ENCODE data around the gene CCN6.

CCN6 gene

DNA sequence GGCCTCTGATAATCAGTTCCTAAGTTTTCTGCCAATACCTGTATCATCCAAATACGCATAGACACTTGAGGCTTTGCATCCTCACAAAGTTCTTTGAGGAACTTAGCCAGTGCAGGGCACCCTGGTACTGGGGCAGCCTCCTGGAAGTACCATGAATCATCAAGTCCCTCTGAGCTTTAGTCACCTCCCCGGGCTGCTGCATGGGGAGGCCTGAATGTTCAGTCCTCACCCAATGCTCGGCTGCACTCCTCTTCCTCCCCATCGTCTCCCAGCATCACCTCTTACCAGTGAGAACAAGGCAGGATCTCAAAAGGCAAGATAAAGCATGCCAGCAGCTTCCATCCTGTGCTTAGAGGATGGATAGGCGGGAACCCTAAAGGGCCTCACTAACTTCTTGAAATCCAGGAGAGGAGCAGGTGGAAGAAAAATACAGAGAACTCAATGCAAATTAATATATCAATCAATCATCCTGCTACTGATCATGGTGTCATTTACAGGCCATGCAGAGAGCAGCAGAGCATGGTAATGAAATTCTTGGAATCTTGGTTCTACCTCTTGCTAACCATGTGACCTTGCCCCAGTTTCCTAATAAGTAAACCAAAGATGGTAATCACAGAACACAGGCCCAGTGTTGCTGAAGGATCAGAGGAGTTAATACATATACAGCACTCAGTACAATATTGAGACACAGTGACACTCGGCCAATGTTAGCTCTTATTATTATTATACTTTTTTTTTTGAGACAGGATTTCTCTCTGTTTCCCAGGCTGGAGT, 4.7 kb upstream of the CCN6 start (continued):
- TF ChIP-seq, protein P1, sequence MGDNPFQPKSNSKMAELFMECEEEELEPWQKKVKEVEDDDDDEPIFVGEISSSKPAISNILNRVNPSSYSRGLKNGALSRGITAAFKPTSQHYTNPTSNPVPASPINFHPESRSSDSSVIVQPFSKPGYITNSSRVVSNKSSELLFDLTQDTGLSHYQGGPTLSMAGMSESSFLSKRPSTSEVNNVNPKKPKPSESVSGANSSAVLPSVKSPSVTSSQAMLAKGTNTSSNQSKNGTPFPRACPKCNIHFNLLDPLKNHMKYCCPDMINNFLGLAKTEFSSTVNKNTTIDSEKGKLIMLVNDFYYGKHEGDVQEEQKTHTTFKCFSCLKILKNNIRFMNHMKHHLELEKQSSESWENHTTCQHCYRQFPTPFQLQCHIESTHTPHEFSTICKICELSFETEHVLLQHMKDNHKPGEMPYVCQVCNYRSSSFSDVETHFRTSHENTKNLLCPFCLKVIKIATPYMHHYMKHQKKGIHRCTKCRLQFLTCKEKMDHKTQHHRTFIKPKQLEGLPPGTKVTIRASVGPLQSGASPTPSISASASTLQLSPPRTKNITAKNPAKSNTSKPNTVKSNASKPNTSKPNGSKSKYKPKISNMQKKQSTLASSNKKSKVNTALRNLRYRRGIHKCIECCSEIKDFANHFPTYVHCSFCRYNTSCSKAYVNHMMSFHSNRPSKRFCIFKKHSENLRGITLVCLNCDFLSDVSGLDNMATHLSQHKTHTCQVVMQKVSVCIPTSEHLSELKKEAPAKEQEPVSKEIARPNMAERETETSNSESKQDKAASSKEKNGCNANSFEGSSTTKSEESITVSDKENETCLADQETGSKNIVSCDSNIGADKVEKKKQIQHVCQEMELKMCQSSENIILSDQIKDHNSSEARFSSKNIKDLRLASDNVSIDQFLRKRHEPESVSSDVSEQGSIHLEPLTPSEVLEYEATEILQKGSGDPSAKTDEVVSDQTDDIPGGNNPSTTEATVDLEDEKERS (tag by site-specific recombination; IDR thresholded peaks at IDR 0.05), result no peak
- TF ChIP-seq ZNF121 (tag by site-specific recombination; IDR thresholded peaks at IDR 0.05) (no peak), ZNF341 (tag by site-specific recombination; IDR thresholded peaks at IDR 0.05; ENCODE audit: low read depth) (no peak), ZNF184 (tag by site-specific recombination; IDR thresholded peaks at IDR 0.05) (no peak), SCRT2 (tag by site-specific recombination; IDR thresholded peaks at IDR 0.05) (no peak)

- CTCF ChIA-PET, result interaction anchor here (0.6 to 2.2 kb wide), 11 partner anchors 8 to 341 kb away, joined by 3 to 12 read pairs (median 4); partner anchors contain the start of gene FYN
- H3K9me3 ChIP-seq (ENCODE audit: control insufficient read depth, insufficient read depth, low read depth, low read length), result no peaks in the 10 kb centered on the region
- H3K4me3 ChIP-seq (ENCODE audit: low read depth, low read length), result no peak overlapping the region
- H3K27ac ChIP-seq (ENCODE audit: extremely low read depth, low read depth, low read length), result no peak overlapping the region
- no peaks in the 10 kb centered on the region for H3K36me3 ChIP-seq (ENCODE audit: control insufficient read depth in 2 of 2, insufficient read depth in 1 of 2, low read length in 2 of 2)
- no peaks in the 10 kb centered on the region for H3K4me1 ChIP-seq (ENCODE audit: control insufficient read depth, insufficient read depth, low read length)
- POLR2A ChIA-PET, result interaction anchor here (0.9 kb wide), 1 partner anchor 791 kb away, joined by 3 read pairs; a partner anchor contains a TSS
- TF ChIP-seq ZNF202 (tag by site-specific recombination; IDR thresholded peaks at IDR 0.05; ENCODE audit: borderline replicate concordance) (no peak), ZFP37 (tag by site-specific recombination; IDR thresholded peaks at IDR 0.05) (no peak), ZNF555 (tag by site-specific recombination; conservative IDR thresholded peaks at IDR 0.05) (no peak), ZNF701 (tag by site-specific recombination; IDR thresholded peaks at IDR 0.05) (no peak), ZNF658 (tag by site-specific recombination; IDR thresholded peaks at IDR 0.05) (no peak), ZNF114 (tag by site-specific recombination; IDR thresholded peaks at IDR 0.05) (no peak), ZNF394 (tag by site-specific recombination; IDR thresholded peaks at IDR 0.05; ENCODE audit: borderline replicate concordance) (no peak), ZNF341 (tag by site-specific recombination; IDR thresholded peaks at IDR 0.05; ENCODE audit: low read depth) (no peak), ZNF558 (tag by site-specific recombination; IDR thresholded peaks at IDR 0.05) (no peak), ZBTB10 (tag by site-specific recombination; IDR thresholded peaks at IDR 0.05) (no peak), ZNF621 (tag by site-specific recombination; IDR thresholded peaks at IDR 0.05) (no peak), ZNF148 (tag by site-specific recombination; IDR thresholded peaks at IDR 0.05; ENCODE audit: borderline replicate concordance) (no peak), ZNF791 (tag by site-specific recombination; IDR thresholded peaks at IDR 0.05) (no peak), ZNF510 (tag by site-specific recombination; IDR thresholded peaks at IDR 0.05; ENCODE audit: insufficient replicate concordance) (no peak), ZNF747 (tag by site-specific recombination; IDR thresholded peaks at IDR 0.05) (no peak), KLF7 (tag by site-specific recombination; IDR thresholded peaks at IDR 0.05; ENCODE audit: borderline replicate concordance) (no peak)
- TF ChIP-seq, protein P2, sequence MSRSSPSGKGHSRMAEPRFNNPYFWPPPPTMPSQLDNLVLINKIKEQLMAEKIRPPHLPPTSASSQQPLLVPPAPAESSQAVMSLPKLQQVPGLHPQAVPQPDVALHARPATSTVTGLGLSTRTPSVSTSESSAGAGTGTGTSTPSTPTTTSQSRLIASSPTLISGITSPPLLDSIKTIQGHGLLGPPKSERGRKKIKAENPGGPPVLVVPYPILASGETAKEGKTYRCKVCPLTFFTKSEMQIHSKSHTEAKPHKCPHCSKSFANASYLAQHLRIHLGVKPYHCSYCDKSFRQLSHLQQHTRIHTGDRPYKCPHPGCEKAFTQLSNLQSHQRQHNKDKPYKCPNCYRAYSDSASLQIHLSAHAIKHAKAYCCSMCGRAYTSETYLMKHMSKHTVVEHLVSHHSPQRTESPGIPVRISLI (tag by site-specific recombination; IDR thresholded peaks at IDR 0.05), result no peak
- TF ChIP-seq, protein P3, sequence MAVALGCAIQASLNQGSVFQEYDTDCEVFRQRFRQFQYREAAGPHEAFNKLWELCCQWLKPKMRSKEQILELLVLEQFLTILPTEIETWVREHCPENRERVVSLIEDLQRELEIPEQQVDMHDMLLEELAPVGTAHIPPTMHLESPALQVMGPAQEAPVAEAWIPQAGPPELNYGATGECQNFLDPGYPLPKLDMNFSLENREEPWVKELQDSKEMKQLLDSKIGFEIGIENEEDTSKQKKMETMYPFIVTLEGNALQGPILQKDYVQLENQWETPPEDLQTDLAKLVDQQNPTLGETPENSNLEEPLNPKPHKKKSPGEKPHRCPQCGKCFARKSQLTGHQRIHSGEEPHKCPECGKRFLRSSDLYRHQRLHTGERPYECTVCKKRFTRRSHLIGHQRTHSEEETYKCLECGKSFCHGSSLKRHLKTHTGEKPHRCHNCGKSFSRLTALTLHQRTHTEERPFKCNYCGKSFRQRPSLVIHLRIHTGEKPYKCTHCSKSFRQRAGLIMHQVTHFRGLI (tag by site-specific recombination; IDR thresholded peaks at IDR 0.05), result no peak
These were observed 3.9 kb upstream of the CCN6 start for GRCh38 chr6:112049996-112050395.

Data from HEK293 (cell line).